Measurements from ENCODE around the gene ABCB4.

The ABCB4 gene

GRCh38 chr7:87420173-87420572 lies 55.3 kb downstream of the ABCB4 start:
- DNase-seq (ENCODE audit: low spot score) = no peak

GRCh38 chr7:87416682-87417587 lies 58.5 kb downstream of the ABCB4 start:
- DNase-seq (ENCODE audit: low spot score) = peak; percentile 71

- no peak for DNase-seq (ENCODE audit: low spot score)
Observed at GRCh38 chr7:87414794-87415188, 60.7 kb downstream of the ABCB4 start.

DNA sequence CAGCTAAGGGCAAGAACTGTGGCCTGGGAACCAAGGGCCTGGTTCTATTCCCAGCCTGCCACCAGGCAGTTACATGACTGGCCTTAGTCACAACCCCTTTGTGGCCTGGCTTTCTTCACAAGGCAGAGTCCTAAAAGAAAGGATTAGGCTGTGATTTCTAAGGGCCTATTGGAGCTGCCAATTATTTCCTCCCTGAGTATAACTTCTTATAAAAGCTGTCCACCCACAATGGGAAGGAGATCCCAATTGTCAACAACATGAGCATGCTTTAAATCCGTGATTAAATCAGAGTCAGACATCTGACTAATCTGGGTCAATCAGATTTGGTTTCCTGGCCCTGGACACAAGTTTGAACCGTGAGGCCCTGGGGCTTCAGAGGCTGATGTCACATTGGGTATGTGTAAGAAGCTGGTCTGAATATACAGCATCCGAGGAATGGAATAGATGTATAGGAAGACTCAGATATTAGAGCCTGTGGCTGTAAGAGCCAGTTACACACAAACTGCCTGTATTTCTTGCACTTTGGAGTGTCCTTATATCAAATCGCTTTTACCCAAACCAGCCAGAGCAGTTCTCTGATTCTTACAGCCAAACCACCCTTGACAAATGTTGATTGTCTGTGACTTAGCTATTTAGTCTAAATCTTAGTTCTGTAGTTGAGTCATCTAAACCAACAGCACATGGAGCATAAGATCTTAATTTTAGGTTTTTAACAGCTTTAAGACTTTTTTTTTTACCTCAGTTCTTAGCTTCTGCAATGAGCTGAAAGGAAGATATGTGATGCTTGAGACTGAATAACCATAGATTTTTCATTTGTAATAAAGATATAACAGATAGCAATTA lies 61.3 kb downstream of the ABCB4 start:
- DNase-seq (ENCODE audit: low spot score) = no peak

DNA sequence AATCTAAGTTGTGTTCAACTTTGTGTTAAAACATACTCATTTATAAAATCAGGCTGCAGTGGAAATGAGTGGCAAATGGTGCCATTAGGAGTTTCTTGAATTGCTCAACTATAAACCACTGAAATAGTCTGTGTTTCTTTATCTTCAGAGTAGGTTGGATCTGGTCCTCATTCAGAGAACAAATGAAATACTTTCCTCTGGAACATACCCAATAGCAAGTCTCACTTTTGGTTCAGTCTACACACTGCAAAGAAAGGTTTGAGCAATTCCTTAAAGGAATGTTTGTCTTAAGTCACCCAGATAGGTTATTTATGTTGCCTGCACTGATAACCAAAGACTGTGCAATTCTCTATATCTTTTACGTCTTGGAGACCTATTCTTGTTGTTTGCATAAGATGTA lies 62.5 kb downstream of the ABCB4 start:
- no peak for DNase-seq (ENCODE audit: low spot score)

- no peak for DNase-seq (ENCODE audit: low spot score)
Observed at GRCh38 chr7:87411186-87411585, 64.3 kb downstream of the ABCB4 start.

- no peak for DNase-seq (ENCODE audit: low spot score)
Observed at GRCh38 chr7:87404674-87405073, 70.8 kb downstream of the ABCB4 start.

GRCh38 chr7:87398446-87398845 lies 77.0 kb downstream of the ABCB4 start:
- DNase-seq (ENCODE audit: low spot score) = no peak

DNA sequence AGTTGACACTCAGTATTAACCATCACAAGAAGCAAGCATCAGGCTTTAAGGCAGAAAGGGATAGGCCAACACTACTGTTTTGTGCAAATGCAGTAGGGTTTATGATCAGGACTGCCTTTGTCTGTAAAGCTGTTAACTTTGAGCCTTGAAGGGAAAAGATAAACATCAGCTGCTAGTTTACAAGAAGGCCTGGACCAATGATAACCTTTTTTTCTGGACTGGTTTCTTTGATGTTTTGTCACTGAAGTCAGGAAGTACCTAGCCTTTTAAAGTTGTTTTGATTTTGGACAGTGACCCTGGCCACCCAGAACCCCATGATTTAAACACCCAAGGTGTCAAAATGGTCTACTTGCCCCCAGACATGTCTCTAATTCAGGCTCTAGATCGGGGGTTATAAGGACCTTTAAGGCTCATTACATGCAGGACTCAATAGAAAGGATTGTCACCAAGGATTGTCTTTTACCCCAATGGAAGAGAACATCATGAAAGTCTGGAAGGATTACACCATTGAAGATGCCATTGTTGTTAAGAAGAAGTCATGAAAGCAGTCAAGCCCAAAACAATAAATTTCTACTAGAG lies 79.9 kb downstream of the ABCB4 start:
- no peak for DNase-seq (ENCODE audit: low spot score)

DNA sequence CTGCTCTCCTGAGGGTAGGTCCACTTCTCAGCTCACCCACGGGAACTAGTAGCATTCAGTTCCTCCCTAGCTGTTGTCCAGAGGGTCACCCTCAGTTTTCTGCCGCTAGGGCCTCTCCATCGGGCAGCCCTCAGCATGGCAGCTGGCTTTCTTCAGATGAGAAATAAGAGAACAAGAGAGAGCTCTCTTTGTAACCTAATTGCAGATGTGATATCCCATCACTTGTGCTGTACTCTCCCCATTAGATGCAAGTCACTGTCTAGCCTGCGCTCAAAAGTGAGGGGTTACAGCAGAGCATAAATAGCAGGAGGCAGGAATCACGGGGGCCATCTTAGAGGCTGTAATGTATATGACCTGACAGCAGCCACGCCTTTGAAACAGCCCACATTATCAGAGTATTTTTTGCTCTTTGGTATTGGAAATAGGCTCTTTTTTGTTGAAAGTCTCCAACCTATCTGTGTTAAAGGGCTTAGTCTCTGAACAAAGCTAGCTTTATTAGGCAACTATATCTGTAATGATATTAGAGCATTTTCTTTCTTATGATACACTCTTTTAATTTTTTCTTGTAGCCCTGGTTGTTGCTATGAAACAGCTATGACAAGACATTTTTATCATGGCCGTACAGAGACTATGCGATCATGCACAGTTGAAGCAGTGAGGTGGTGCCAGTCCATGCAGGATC lies 84.3 kb downstream of the ABCB4 start:
- no peak for DNase-seq (ENCODE audit: low spot score)

DNA sequence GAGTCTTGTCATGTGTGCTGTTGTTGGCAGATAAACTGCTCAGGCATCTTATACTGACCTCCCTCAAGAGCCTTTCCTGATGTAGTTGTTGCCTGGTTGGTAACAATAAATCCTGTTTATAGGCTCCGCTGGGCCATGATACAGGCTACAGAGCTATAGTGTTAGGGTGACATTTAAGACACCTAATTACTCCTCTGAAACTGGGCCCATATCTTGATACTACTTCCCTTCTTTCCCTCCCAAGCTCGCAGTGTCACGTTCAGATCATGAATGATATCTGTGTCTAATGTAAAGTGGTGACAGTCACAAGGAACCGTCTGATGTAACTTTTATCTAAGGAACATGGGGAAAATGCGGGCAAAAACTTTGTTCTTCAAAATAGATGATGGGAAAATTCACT lies 94.6 kb downstream of the ABCB4 start:
- DNase-seq (ENCODE audit: low spot score) = no peak

DNA sequence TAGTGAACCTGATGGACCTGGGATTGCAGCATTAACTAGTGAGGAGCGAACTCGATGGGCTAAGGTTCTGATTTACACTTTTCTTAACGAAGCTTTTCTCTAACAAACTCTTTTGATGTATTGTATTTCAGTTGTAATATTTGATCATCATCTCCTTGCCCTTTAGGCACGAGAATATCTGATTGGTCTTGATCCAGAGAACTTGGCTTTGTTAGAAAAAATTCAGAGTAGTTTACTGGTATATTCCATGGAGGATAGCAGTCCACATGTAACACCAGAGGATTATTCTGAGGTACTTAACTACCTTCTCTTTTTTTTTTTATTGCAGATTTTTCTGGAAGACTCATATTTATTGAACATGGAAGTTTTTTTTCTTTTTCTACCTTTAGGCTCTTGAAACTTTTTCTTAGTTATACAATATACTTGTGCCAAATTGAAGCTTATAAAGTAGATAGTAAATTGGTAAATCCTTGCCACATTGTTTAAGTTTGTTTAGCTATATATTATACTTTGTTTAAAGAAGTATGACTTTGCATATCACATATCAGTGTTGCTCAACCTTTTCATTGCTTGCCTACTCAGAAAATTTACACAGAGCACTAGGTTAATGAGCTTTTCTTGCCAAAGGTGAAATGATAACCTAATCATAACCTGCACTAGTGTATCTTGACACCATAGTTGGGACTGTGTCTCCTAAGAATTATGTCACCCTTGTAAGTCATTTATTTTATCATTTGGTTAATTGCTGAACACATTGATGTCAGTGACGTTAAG lies 99.6 kb downstream of the ABCB4 start:
- DNase-seq (ENCODE audit: low spot score) = no peak

DNA sequence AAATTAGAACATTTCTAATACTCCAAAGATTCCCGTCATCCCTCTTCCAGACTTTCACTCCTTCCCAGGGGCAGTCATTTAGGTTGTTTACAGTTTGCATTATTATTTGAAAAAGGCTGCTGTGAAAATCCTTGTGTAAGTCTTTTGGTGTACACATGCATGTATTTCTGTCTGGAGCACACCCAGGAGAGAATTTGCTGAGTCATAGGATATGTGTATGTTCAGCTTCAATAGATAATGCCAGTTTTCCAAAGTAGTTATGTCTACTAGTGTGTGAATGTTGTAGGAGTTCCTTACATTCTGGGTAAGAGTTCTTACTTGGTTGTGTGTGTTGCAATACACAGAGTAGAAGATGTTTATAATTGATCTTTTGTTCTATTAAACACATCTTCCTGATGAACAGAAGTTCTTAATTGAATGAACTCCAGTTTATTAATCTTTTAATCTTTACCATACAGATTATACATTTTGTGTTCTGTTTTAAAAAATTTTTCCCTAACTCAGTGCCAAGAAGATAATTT lies 104.8 kb downstream of the ABCB4 start:
- no peak for DNase-seq (ENCODE audit: low spot score)

DNA sequence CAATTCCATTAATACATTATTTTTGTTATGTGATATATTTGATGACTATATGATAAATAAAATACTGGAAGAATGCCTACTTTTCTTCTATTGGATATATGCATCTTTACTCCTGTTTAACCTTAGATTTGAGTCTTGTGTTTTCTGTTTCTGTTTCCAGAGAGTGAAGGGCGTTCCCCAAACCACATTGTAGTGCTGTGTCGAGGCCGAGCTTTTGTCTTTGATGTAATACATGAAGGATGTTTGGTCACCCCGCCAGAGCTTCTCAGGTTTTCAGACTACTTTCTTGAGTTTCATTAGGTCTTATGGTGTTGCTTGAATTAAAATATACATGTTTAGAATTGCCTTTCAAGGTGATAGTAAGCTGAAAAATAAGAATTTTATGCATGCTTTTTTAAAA lies 106.3 kb downstream of the ABCB4 start:
- no peak for DNase-seq (ENCODE audit: low spot score)

GRCh38 chr7:87364246-87364645 lies 111.2 kb downstream of the ABCB4 start:
- DNase-seq (ENCODE audit: low spot score) = no peak

- DNase-seq (ENCODE audit: low spot score) = no peak
Observed at GRCh38 chr7:87363342-87363741, 112.1 kb downstream of the ABCB4 start.

GRCh38 chr7:87361320-87361719 lies 114.2 kb downstream of the ABCB4 start:
- no peak for DNase-seq (ENCODE audit: low spot score)

- DNase-seq (ENCODE audit: low spot score) = no peak
Observed at GRCh38 chr7:87359366-87359765, 116.1 kb downstream of the ABCB4 start.

GRCh38 chr7:87356448-87356847 lies 119.0 kb downstream of the ABCB4 start:
- DNase-seq (ENCODE audit: low spot score) = no peak

- DNase-seq (ENCODE audit: low spot score) = peak; percentile 31
Observed at GRCh38 chr7:87354749-87355148, 120.7 kb downstream of the ABCB4 start.

Measured in RKO (cell line).